ENCODE data around the gene SRRM4. TPM values are rescaled to one million over a fixed set of nuclear protein-coding genes. Genes with fewer than 3 reads are reported as not detected.

The SRRM4 gene
- total RNA-seq, 1 experiment from 2014 or later, result 0.96 TPM

DNA sequence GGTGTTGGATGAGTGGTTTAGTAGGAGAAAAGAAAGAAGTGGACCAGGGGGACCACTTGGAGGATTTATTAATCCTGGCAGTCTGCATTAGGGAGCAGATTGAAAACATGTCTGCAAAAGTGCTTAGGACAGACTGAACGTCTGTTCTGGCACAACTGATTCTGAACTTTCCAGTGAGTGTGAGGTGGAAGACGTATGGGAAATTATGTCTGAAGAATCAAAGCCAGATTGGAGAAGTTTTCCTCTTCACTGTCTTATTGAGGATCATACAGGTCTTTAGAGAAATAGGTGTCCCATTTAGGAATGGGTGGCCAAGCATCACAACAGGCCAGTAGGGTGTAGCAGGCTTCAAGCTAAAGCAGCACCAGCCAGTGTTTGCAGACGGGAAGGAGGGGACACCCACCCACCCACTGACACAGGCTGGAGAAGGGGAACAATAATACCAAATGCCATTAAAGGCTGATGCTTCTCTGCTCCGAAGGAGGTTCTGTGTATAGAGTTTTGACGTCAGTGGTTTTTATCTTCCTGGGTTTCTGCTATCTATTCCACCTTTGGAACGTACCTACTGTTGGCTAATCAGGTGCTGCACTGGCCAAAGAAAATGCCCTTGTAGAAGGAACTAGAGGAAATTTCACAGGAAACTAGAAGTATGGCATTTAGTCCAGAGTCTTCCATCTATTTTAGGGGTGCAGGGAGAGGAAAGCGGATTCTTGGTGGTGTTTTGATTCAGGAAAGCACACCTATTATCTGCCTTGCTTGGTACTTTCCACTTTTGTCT is 1.8 kb downstream of the SRRM4 start (continued):
- TF ChIP-seq, protein P1, sequence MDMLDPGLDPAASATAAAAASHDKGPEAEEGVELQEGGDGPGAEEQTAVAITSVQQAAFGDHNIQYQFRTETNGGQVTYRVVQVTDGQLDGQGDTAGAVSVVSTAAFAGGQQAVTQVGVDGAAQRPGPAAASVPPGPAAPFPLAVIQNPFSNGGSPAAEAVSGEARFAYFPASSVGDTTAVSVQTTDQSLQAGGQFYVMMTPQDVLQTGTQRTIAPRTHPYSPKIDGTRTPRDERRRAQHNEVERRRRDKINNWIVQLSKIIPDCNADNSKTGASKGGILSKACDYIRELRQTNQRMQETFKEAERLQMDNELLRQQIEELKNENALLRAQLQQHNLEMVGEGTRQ (CRISPR knock-in tag; IDR thresholded peaks at IDR 0.05), result no peak
- no peak for TF ChIP-seq ZBTB21 (CRISPR knock-in tag; IDR thresholded peaks at IDR 0.05; ENCODE audit: borderline replicate concordance)

DNA sequence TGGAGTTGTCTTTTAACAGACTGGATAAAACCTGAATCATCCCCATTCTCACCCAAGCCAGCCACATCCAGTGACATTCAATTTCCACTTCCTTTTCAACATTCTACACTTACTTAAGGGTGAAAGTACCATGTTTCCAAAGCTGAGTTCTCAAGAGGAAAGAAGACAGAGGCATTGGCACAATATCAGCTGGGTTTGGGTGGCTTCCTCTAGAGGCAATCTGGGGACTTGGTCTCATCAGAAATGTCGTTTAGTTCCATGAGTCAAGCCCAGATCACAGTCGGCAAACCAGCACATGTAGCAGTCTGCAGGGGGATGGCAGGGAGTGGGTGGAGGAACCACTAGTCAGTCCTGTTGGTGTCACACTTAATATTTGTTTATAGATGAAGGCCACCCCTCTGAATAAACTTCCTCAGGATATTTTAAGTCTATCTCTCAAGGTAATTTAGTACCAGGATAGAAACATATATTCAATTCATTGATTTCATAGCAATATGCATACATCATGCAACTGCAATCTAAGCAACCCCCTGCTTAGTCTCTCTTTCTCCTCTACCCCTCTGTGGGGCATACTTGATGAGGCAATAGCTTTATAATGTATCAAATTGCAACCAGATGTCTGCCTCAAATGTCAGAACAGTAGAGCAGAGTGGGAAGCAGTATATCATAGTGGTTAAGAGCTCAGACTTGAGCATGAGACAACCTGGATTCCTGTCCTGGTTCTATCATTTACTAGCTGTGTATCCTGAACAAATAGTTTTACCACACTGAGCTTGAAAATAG is 3.0 kb downstream of the SRRM4 start:
- Mint-ChIP-seq H3K27ac (no peak overlapping the region), H3K36me3 (no peaks in the 10 kb centered on the region), H3K27me3 (ENCODE audit: low read depth) (peaks cover 27% of the 10 kb centered on the region)

More for the DNA sequence above, 3.0 kb downstream of the SRRM4 start:
- TF ChIP-seq, protein P2, sequence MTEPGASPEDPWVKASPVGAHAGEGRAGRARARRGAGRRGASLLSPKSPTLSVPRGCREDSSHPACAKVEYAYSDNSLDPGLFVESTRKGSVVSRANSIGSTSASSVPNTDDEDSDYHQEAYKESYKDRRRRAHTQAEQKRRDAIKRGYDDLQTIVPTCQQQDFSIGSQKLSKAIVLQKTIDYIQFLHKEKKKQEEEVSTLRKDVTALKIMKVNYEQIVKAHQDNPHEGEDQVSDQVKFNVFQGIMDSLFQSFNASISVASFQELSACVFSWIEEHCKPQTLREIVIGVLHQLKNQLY (CRISPR knock-in tag; IDR thresholded peaks at IDR 0.05), result no peak
- TF ChIP-seq, protein P3, sequence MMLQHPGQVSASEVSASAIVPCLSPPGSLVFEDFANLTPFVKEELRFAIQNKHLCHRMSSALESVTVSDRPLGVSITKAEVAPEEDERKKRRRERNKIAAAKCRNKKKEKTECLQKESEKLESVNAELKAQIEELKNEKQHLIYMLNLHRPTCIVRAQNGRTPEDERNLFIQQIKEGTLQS (CRISPR knock-in tag; conservative IDR thresholded peaks at IDR 0.05), result no peak
- TF ChIP-seq MXD4 (CRISPR knock-in tag; IDR thresholded peaks at IDR 0.05; ENCODE audit: borderline replicate concordance), result no peak
- TF ChIP-seq, protein P4, sequence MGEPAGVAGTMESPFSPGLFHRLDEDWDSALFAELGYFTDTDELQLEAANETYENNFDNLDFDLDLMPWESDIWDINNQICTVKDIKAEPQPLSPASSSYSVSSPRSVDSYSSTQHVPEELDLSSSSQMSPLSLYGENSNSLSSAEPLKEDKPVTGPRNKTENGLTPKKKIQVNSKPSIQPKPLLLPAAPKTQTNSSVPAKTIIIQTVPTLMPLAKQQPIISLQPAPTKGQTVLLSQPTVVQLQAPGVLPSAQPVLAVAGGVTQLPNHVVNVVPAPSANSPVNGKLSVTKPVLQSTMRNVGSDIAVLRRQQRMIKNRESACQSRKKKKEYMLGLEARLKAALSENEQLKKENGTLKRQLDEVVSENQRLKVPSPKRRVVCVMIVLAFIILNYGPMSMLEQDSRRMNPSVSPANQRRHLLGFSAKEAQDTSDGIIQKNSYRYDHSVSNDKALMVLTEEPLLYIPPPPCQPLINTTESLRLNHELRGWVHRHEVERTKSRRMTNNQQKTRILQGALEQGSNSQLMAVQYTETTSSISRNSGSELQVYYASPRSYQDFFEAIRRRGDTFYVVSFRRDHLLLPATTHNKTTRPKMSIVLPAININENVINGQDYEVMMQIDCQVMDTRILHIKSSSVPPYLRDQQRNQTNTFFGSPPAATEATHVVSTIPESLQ (CRISPR knock-in tag; IDR thresholded peaks at IDR 0.05), result no peak
- no peak for TF ChIP-seq KAT7 (CRISPR knock-in tag; IDR thresholded peaks at IDR 0.05; ENCODE audit: borderline replicate concordance)
- TF ChIP-seq, protein P5, sequence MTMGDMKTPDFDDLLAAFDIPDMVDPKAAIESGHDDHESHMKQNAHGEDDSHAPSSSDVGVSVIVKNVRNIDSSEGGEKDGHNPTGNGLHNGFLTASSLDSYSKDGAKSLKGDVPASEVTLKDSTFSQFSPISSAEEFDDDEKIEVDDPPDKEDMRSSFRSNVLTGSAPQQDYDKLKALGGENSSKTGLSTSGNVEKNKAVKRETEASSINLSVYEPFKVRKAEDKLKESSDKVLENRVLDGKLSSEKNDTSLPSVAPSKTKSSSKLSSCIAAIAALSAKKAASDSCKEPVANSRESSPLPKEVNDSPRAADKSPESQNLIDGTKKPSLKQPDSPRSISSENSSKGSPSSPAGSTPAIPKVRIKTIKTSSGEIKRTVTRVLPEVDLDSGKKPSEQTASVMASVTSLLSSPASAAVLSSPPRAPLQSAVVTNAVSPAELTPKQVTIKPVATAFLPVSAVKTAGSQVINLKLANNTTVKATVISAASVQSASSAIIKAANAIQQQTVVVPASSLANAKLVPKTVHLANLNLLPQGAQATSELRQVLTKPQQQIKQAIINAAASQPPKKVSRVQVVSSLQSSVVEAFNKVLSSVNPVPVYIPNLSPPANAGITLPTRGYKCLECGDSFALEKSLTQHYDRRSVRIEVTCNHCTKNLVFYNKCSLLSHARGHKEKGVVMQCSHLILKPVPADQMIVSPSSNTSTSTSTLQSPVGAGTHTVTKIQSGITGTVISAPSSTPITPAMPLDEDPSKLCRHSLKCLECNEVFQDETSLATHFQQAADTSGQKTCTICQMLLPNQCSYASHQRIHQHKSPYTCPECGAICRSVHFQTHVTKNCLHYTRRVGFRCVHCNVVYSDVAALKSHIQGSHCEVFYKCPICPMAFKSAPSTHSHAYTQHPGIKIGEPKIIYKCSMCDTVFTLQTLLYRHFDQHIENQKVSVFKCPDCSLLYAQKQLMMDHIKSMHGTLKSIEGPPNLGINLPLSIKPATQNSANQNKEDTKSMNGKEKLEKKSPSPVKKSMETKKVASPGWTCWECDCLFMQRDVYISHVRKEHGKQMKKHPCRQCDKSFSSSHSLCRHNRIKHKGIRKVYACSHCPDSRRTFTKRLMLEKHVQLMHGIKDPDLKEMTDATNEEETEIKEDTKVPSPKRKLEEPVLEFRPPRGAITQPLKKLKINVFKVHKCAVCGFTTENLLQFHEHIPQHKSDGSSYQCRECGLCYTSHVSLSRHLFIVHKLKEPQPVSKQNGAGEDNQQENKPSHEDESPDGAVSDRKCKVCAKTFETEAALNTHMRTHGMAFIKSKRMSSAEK (CRISPR knock-in tag; IDR thresholded peaks at IDR 0.05; ENCODE audit: borderline replicate concordance), result no peak
- TF ChIP-seq RELA (CRISPR knock-in tag; IDR thresholded peaks at IDR 0.05; ENCODE audit: borderline replicate concordance), result no peak
- no peak for TF ChIP-seq GABPB1 (CRISPR knock-in tag; IDR thresholded peaks at IDR 0.05)
- no peak for TF ChIP-seq TP53 (CRISPR knock-in tag; IDR thresholded peaks at IDR 0.05)
- no peak for TF ChIP-seq ZNF138 (CRISPR knock-in tag; conservative IDR thresholded peaks at IDR 0.05)
- TF ChIP-seq ZNF416 (CRISPR knock-in tag; IDR thresholded peaks at IDR 0.05), result no peak
- TF ChIP-seq, protein P6, sequence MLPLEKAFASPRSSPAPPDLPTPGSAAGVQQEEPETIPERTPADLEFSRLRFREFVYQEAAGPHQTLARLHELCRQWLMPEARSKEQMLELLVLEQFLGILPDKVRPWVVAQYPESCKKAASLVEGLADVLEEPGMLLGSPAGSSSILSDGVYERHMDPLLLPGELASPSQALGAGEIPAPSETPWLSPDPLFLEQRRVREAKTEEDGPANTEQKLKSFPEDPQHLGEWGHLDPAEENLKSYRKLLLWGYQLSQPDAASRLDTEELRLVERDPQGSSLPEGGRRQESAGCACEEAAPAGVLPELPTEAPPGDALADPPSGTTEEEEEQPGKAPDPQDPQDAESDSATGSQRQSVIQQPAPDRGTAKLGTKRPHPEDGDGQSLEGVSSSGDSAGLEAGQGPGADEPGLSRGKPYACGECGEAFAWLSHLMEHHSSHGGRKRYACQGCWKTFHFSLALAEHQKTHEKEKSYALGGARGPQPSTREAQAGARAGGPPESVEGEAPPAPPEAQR (CRISPR knock-in tag; IDR thresholded peaks at IDR 0.05), result no peak
- TF ChIP-seq IRF2 (CRISPR knock-in tag; IDR thresholded peaks at IDR 0.05; ENCODE audit: borderline replicate concordance, low read depth), result no peak
- TF ChIP-seq ETV6 (CRISPR knock-in tag; IDR thresholded peaks at IDR 0.05), result no peak
- TF ChIP-seq JUN (CRISPR knock-in tag; IDR thresholded peaks at IDR 0.05), result no peak
- TF ChIP-seq, protein P7, sequence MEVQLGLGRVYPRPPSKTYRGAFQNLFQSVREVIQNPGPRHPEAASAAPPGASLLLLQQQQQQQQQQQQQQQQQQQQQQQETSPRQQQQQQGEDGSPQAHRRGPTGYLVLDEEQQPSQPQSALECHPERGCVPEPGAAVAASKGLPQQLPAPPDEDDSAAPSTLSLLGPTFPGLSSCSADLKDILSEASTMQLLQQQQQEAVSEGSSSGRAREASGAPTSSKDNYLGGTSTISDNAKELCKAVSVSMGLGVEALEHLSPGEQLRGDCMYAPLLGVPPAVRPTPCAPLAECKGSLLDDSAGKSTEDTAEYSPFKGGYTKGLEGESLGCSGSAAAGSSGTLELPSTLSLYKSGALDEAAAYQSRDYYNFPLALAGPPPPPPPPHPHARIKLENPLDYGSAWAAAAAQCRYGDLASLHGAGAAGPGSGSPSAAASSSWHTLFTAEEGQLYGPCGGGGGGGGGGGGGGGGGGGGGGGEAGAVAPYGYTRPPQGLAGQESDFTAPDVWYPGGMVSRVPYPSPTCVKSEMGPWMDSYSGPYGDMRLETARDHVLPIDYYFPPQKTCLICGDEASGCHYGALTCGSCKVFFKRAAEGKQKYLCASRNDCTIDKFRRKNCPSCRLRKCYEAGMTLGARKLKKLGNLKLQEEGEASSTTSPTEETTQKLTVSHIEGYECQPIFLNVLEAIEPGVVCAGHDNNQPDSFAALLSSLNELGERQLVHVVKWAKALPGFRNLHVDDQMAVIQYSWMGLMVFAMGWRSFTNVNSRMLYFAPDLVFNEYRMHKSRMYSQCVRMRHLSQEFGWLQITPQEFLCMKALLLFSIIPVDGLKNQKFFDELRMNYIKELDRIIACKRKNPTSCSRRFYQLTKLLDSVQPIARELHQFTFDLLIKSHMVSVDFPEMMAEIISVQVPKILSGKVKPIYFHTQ (CRISPR knock-in tag; IDR thresholded peaks at IDR 0.05), result no peak
- Mint-ChIP-seq H3K4me3 (no peak overlapping the region), H3K4me1 (peaks cover 21% of the 10 kb centered on the region), H3K9me3 (no peaks in the 10 kb centered on the region)
- DNase-seq (ENCODE audit: low spot score) (no peak), ATAC-seq (no peak)
- ChIA-PET POLR2A (interaction anchor here (0.6 kb wide), 1 partner anchor 312 kb away, joined by 3 read pairs; no protein-coding TSS in a partner anchor), CTCF (interaction anchor here (0.8 to 1.6 kb wide), 4 partner anchors 23 to 53 kb away, joined by 3 to 8 read pairs (median 3); no protein-coding TSS in a partner anchor)

Measured in WTC11 (cell line).